Liver (tissue), 9 donors: Measurements from ENCODE around the gene INSC. TPM values are rescaled to one million over a fixed set of nuclear protein-coding genes. Genes with fewer than 3 reads are reported as not detected.

Experiments used
- DNase-seq: peaks from one replicate; pipeline ENCODE4 v3.0.0-alpha.2; 2017; ENCODE audit warnings: low spot score
- H3K27ac ChIP-seq, 2 donors: one replicate each; pipeline ENCODE4 v1.7.0; 2013; ENCODE audit warnings: inconsistent platforms in 2 of 2, low read length in 2 of 2, control low read depth in 1 of 2, low read depth in 1 of 2, mild to moderate bottlenecking in 1 of 2
- H3K27me3 ChIP-seq, 4 donors: one replicate each; pipeline versions ENCODE4 v1.6.1 to v1.7.0; 2013; ENCODE audit warnings: low read length in 3 of 4, inconsistent platforms in 1 of 4, mild to moderate bottlenecking in 1 of 4, moderate library complexity in 1 of 4; ENCODE audit not compliant: control insufficient read depth in 4 of 4, insufficient read depth in 4 of 4
- H3K36me3 ChIP-seq, 4 donors: one replicate each; pipeline versions ENCODE4 v1.6.1 to v1.7.0; 2013; ENCODE audit warnings: low read length in 3 of 4, mild to moderate bottlenecking in 3 of 4, low read depth in 1 of 4, moderate library complexity in 1 of 4; ENCODE audit not compliant: control insufficient read depth in 4 of 4, insufficient read depth in 3 of 4
- H3K4me1 ChIP-seq, 4 donors: one replicate each; pipeline versions ENCODE4 v1.6.1 to v1.7.0; 2013; ENCODE audit warnings: low read length in 3 of 4, mild to moderate bottlenecking in 3 of 4, moderate library complexity in 1 of 4; ENCODE audit not compliant: control insufficient read depth in 4 of 4, insufficient read depth in 4 of 4
- H3K4me3 ChIP-seq, 3 donors: one replicate each; pipeline versions ENCODE4 v1.6.1 to v1.7.0; 2013; ENCODE audit warnings: low read length in 3 of 3, control low read depth in 1 of 3, low read depth in 1 of 3, mild to moderate bottlenecking in 1 of 3
- H3K9ac ChIP-seq, 2 donors: one replicate each; pipeline ENCODE4 v1.7.0; 2013; ENCODE audit warnings: low read length in 2 of 2, mild to moderate bottlenecking in 2 of 2, moderate library complexity in 2 of 2, control low read depth in 1 of 2, low read depth in 1 of 2
- H3K9me3 ChIP-seq, 4 donors: one replicate each; pipeline versions ENCODE4 v1.6.1 to v1.7.0; 2013; ENCODE audit warnings: low read length in 3 of 4; ENCODE audit not compliant: control insufficient read depth in 4 of 4
- CTCF ChIP-seq: fragments of 150-350 bp; IDR thresholded peaks from 2 replicates; pipeline ENCODE4 v1.5.1; 2017; ENCODE audit warnings: improper control_type of control experiment, low read depth, low read length; ENCODE audit not compliant: missing input control
- EGR1 ChIP-seq, 2 donors: IDR thresholded peaks; 2 replicates each; pipeline ENCODE4 v1.6.1; 2016 to 2018; ENCODE audit warnings: antibody characterized with exemption in 2 of 2, low read depth in 2 of 2
- GABPA ChIP-seq, 2 donors: IDR thresholded peaks in 1 of 2; conservative IDR thresholded peaks in 1 of 2; 2 replicates each; pipeline ENCODE4 v1.6.1; 2016; ENCODE audit warnings: antibody characterized with exemption in 2 of 2, mild to moderate bottlenecking in 1 of 2, moderate library complexity in 1 of 2
- HNF4A ChIP-seq, 2 donors: conservative IDR thresholded peaks; 2 replicates each; pipeline ENCODE4 v1.6.1; 2016; ENCODE audit warnings: antibody characterized with exemption in 2 of 2, mild to moderate bottlenecking in 2 of 2
- HNF4G ChIP-seq: IDR thresholded peaks from 2 replicates; pipeline ENCODE4 v1.6.1; 2016; ENCODE audit warnings: antibody characterized with exemption
- JUND ChIP-seq, 2 donors: IDR thresholded peaks; 2 replicates each; pipeline ENCODE4 v1.6.1; 2016; ENCODE audit warnings: antibody characterized with exemption in 2 of 2
- MAX ChIP-seq: IDR thresholded peaks from 2 replicates; pipeline ENCODE4 v1.6.1; 2016; ENCODE audit warnings: antibody characterized with exemption
- NR2F2 ChIP-seq: IDR thresholded peaks from 2 replicates; pipeline ENCODE4 v1.6.1; 2016; ENCODE audit warnings: antibody characterized with exemption
- REST ChIP-seq: IDR thresholded peaks from 2 replicates; pipeline ENCODE4 v1.6.1; 2016; ENCODE audit warnings: antibody characterized with exemption, mild to moderate bottlenecking
- RXRA ChIP-seq, 2 donors: IDR thresholded peaks; 2 replicates each; pipeline ENCODE4 v1.6.1; 2017 to 2018; ENCODE audit warnings: antibody characterized with exemption in 2 of 2, mild to moderate bottlenecking in 1 of 2
- SP1 ChIP-seq: IDR thresholded peaks from 2 replicates; pipeline ENCODE4 v1.6.1; 2018; ENCODE audit warnings: antibody characterized with exemption, mild to moderate bottlenecking
- YY1 ChIP-seq: IDR thresholded peaks from 2 replicates; pipeline ENCODE4 v1.6.1; 2016; ENCODE audit warnings: antibody characterized with exemption, mild to moderate bottlenecking
- ZBTB33 ChIP-seq: IDR thresholded peaks from 2 replicates; pipeline ENCODE4 v1.6.1; 2016; ENCODE audit warnings: antibody characterized with exemption
- WGBS: extraction: QIAGEN DNeasy Blood & Tissue Kit; methylation state at CpG from one replicate; pipeline ENCODE4 v1.1.7; 2013; 5-methylcytosine and 5-hydroxymethylcytosine counted together
- polyA plus RNA-seq, 2 donors: library from polyadenylated mRNA; stranded (reverse) in 1 of 2; unstranded in 1 of 2; fragments of 200-250 nt in 1 of 2; fragments of >200 nt in 1 of 2; fragmentation: Nextera tagmentation in 1 of 2; extraction: Ambion mirVana in 1 of 2; gene quantifications; one replicate each; pipeline versions ENCODE4 v1.2.1 to v1.2.3, GENCODE V29; 2013 to 2015
- total RNA-seq, 2 donors: library from RNA; depleted of rRNA; stranded (reverse); fragments of >200 nt; gene quantifications; one replicate each; pipeline ENCODE4 v1.2.3, GENCODE V29; 2014
- donor health status: healthy.
- donor health status: healthy.
- donor health status: healthy.
- donor health status: healthy.
- donor health status: healthy.

The INSC gene
- total and polyA plus RNA-seq, 4 donors, result 0.02 to 0.25 (median 0.12) TPM

GRCh38 chr11:15136166-15136565 lies 21.4 kb downstream of the INSC start (continued):
- TF ChIP-seq REST, result no peak

- TF ChIP-seq MAX, result no peak
- no peak for TF ChIP-seq SP1
- TF ChIP-seq HNF4A (conservative IDR thresholded peaks at IDR 0.05), result no peak
- no peak for TF ChIP-seq ZBTB33
- no peak for TF ChIP-seq RXRA (IDR thresholded peaks at IDR 0.05)
- TF ChIP-seq YY1, result no peak
- H3K4me1 ChIP-seq, result peaks cover 0 to under 1% (median 0%) of the 10 kb centered on the region in 4 donors
- no peak overlapping the region for H3K27ac ChIP-seq
- no peaks in the 10 kb centered on the region for H3K27me3 ChIP-seq
- WGBS, result 72% methylated on average over 5 of the region's 5 CpGs
- no peak overlapping the region for H3K4me3 ChIP-seq
- H3K9me3 ChIP-seq, result no peaks in the 10 kb centered on the region
- no peaks in the 10 kb centered on the region for H3K36me3 ChIP-seq
- no peak for DNase-seq
- no peak overlapping the region for H3K9ac ChIP-seq
Observed at GRCh38 chr11:15139096-15139770, 24.5 kb downstream of the INSC start.

GRCh38 chr11:15139958-15140659 lies 25.4 kb downstream of the INSC start:
- no peak for DNase-seq
- no peak overlapping the region for H3K9ac ChIP-seq
- 98% methylated on average over 4 of the region's 4 CpGs for WGBS

More at GRCh38 chr11:15139958-15140659, 25.4 kb downstream of the INSC start:
- H3K4me1 ChIP-seq, result peaks cover 2 to 9% (median 4%) of the 10 kb centered on the region in 4 donors
- H3K27ac ChIP-seq, result no peak overlapping the region
- H3K4me3 ChIP-seq, result no peak overlapping the region
- no peaks in the 10 kb centered on the region for H3K9me3 ChIP-seq
- no peaks in the 10 kb centered on the region for H3K36me3 ChIP-seq
- no peaks in the 10 kb centered on the region for H3K27me3 ChIP-seq
- no peak for TF ChIP-seq GABPA (IDR thresholded peaks at IDR 0.05 in 1 of 2, conservative IDR thresholded peaks at IDR 0.05 in 1 of 2)
- TF ChIP-seq EGR1 (IDR thresholded peaks at IDR 0.05; ENCODE audit: low read depth in 2 of 2), result no peak
- TF ChIP-seq CTCF, result no peak
- TF ChIP-seq SP1, result no peak
- TF ChIP-seq JUND (IDR thresholded peaks at IDR 0.05), result no peak
- no peak for TF ChIP-seq HNF4G
- no peak for TF ChIP-seq RXRA (IDR thresholded peaks at IDR 0.05)
- TF ChIP-seq NR2F2, result no peak
- TF ChIP-seq ZBTB33, result no peak
